Heart left ventricle (tissue), 16 donors: ENCODE results near the gene NINJ2. TPM values are rescaled to one million over a fixed set of nuclear protein-coding genes. Genes with fewer than 3 reads are reported as not detected.
A peak's percentile ranks its signal among the peaks of the same experiment; 100 is the strongest.

ENCODE experiments used
- ATAC-seq, 4 donors: fragments of 200-7000 bp; cut with Tn5 transposase; one replicate each; pipeline ENCODE4 v1.9.1; 2020 to 2022; ENCODE audit warnings: moderate library complexity in 4 of 4, mild to moderate bottlenecking in 3 of 4, moderate number of reproducible peaks in 1 of 4
- DNase-seq, 5 donors: peaks; one replicate each; pipeline ENCODE4 v3.0.0-alpha.2; 2020
- H3K27ac ChIP-seq, 12 donors: fragments of 200-600 bp; sonication (generic) in 4 of 12; one replicate each; pipeline versions ENCODE4 v1.5.0 to v1.8.0; 2016 to 2022; ENCODE audit warnings: mild to moderate bottlenecking in 2 of 12
- H3K27me3 ChIP-seq, 9 donors: fragments of 200-600 bp; sonication (generic) in 2 of 9; one replicate each; pipeline versions ENCODE4 v1.5.1 to v1.8.0; 2016 to 2022; ENCODE audit warnings: mild to moderate bottlenecking in 3 of 9
- H3K36me3 ChIP-seq, 9 donors: fragments of 200-600 bp; sonication (generic) in 2 of 9; one replicate each; pipeline versions ENCODE4 v1.5.0 to v1.8.0; 2018 to 2022; ENCODE audit warnings: mild to moderate bottlenecking in 2 of 9
- H3K4me1 ChIP-seq, 12 donors: fragments of 200-600 bp; sonication (generic) in 4 of 12; one replicate each; pipeline versions ENCODE4 v1.5.0 to v1.8.0; 2016 to 2022; ENCODE audit warnings: mild to moderate bottlenecking in 3 of 12
- H3K4me3 ChIP-seq, 12 donors: fragments of 200-600 bp; sonication (generic) in 4 of 12; one replicate each; pipeline versions ENCODE4 v1.5.0 to v1.8.0; 2017 to 2022; ENCODE audit warnings: mild to moderate bottlenecking in 9 of 12, moderate library complexity in 4 of 12
- H3K9me3 ChIP-seq, 12 donors: fragments of 200-600 bp; sonication (generic) in 4 of 12; one replicate each; pipeline versions ENCODE4 v1.5.0 to v1.8.0; 2016 to 2022; ENCODE audit warnings: mild to moderate bottlenecking in 1 of 12
- POLR2A ChIP-seq, 2 donors: fragments of 450-650 bp; IDR thresholded peaks; one replicate each; pipeline ENCODE4 v1.6.1; 2017; ENCODE audit warnings: antibody characterized with exemption in 2 of 2, mild to moderate bottlenecking in 2 of 2, moderate library complexity in 2 of 2
- WGBS, 4 donors: extraction: QIAGEN DNeasy Blood & Tissue Kit in 2 of 4; methylation state at CpG; one replicate each; pipeline versions ENCODE4 v1.1.5 to v1.1.7; 2013 to 2018; 5-methylcytosine and 5-hydroxymethylcytosine counted together
- intact Hi-C, 10 donors: fragments of 100-400 bp; cut with DNase I; formaldehyde crosslinking; loops; one replicate each; pipeline versions ENCODE4 v1.11.1 to v1.14.2; 2022
- polyA plus RNA-seq, 2 donors: library from polyadenylated mRNA; stranded (reverse); fragments of 200-250 nt; gene quantifications; one replicate each; pipeline ENCODE4 v1.2.3, GENCODE V29; 2013
- total RNA-seq, 9 donors: library from RNA; depleted of rRNA in 2 of 9; stranded (reverse); fragments of >200 nt in 2 of 9; fragmentation: NEBNext Ultra II Directional in 3 of 9; extraction: Animal tissue kit (Norgen Biotek cat#: 25700) in 3 of 9; gene quantifications; one replicate each; pipeline versions ENCODE4 v1.1.0 to v1.2.4, GENCODE V29; 2016 to 2023
- TF ChIP-seq, protein P1 (sequence below), 12 donors: fragments of 200-600 bp; sonication (generic) in 4 of 12; IDR thresholded peaks; one replicate each; pipeline versions ENCODE4 v1.5.0 to v1.8.0; 2018 to 2022; ENCODE audit warnings: antibody characterized with exemption in 12 of 12, mild to moderate bottlenecking in 5 of 12
- donor health status: ischemic (EF 13 %, LVEDD 7.1; RV severe dilation, severe dysfunction).
- donor health status: healthy with polysubstance abuse.
- donor health status: DM: no; HTN: yes; CAD: no.
- donor health status: DM: no; HTN: no; CAD: no.
- donor health status: ischemic (EF 25% LVEDD 6.9; RV normal size, moderate dysfunction).
- donor health status: ischemic (EF 25% LVEDD 5.7; RV mildly dilated, moderate dysfunction).
- donor health status: healthy.
- donor health status: DM: yes; HTN: yes; CAD: no.
- donor health status: ischemic (EF 35%, LVEDD 5.7; RV mildly dilated, moderate dysfunction).
- donor health status: nonischemic (EF 11% LVEDD 7.7; RV severe dilation, severe dysfunction).
- donor health status: DM: yes; HTN: yes; CAD: no.
- donor health status: PGD.
- donor health status: ischemic (EF 29% LVEDD 5.4; RV normal size, mild dysfunction).
- donor health status: nonischemic (EF 23%, LVEDD 6.1; RV moderate dilation, normal function).

Gene NINJ2
- total and polyA plus RNA-seq, 11 donors = 2.8 to 15.0 (median 5.2) TPM

DNA sequence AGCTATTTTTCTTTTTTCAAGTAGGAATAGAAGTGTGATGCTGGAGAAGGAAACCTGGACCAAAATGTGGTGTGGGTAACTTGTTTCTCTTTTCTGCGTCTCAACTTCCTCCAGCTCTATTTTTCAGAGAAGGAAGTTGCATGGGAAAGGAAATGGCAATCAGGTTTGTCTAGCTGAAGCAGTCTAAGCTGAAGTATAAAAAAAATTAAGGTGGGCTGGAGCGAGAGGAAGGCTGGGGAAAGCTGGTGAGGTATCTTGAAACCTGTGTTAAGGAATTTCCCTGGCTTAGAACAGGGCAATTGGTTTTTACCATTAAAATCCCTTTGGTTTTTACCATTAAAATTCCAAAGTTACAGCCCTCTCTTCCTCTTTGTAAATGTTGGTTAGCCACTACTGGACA lies 34.2 kb upstream of the NINJ2 start:
- DNase-seq = no peak
- Histone ChIP-seq H3K4me1 (peaks cover 0 to 9% (median 0%) of the 10 kb centered on the region in 12 donors), H3K9me3 (peaks cover 0 to 24% (median 11%) of the 10 kb centered on the region in 12 donors), H3K36me3 (no peaks in the 10 kb centered on the region), H3K27ac (peak overlapping the region in 3 of 12 donors; percentile 32 to 44 (median 37)), H3K27me3 (no peaks in the 10 kb centered on the region), H3K4me3 (no peak overlapping the region)
- intact Hi-C loops = loop anchor here in 1 of 10 donors (5.0 kb wide), 1 partner anchor 40 kb away; no protein-coding TSS in a partner anchor
- no peak for ATAC-seq
- 63 to 72% (median 68%) methylated on average over 2 of the region's 2 CpGs for WGBS, 4 donors
- TF ChIP-seq, protein P1, sequence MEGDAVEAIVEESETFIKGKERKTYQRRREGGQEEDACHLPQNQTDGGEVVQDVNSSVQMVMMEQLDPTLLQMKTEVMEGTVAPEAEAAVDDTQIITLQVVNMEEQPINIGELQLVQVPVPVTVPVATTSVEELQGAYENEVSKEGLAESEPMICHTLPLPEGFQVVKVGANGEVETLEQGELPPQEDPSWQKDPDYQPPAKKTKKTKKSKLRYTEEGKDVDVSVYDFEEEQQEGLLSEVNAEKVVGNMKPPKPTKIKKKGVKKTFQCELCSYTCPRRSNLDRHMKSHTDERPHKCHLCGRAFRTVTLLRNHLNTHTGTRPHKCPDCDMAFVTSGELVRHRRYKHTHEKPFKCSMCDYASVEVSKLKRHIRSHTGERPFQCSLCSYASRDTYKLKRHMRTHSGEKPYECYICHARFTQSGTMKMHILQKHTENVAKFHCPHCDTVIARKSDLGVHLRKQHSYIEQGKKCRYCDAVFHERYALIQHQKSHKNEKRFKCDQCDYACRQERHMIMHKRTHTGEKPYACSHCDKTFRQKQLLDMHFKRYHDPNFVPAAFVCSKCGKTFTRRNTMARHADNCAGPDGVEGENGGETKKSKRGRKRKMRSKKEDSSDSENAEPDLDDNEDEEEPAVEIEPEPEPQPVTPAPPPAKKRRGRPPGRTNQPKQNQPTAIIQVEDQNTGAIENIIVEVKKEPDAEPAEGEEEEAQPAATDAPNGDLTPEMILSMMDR (IDR thresholded peaks at IDR 0.05) = no peak
- TF ChIP-seq POLR2A (IDR thresholded peaks at IDR 0.05) = no peak

DNA sequence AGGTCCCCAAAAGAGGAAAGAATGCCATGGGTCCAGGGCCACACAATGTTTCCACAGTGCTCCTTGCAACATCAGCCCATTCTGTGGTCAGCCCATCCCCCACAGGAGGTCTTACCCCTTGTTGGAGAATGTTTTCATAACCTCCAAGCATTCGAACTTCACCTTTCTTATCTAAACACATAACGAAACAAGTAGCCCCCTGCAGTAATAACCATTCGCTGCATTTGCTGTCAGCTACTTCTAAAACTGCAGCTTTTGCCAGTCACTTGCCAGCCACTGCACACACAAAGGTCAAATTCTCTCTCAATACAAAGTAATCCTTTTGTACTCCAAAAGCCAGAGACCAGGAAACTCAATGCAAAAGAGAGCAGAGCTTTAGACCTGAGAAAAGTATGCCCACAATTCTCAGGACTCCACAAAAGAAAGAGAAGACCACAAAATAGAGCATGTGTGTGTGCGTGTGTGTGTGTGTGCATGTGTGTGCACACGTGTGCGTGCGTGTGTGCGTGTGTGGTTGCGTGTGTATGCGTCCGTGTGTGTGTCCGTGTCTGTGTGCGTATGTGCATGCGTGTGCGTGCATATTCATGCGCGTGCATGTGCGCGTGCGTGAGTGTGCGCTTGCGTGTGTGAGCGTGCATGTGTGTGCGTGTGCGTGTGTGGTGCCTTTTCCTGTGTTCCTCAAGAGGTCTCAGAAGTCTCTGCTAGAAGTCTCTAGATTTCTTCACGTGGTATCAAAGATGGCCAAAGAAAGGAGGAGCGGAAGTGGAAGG lies 31.7 kb upstream of the NINJ2 start:
- Histone ChIP-seq H3K36me3 (no peaks in the 10 kb centered on the region), H3K27me3 (no peaks in the 10 kb centered on the region), H3K27ac (no peak overlapping the region), H3K4me3 (no peak overlapping the region), H3K9me3 (peaks cover 0 to 24% (median 11%) of the 10 kb centered on the region in 12 donors), H3K4me1 (peaks cover 0 to 9% (median 0%) of the 10 kb centered on the region in 12 donors)
- 91 to 93% (median 92%) methylated on average over 27 of the region's 27 CpGs for WGBS, 4 donors
- ATAC-seq = no peak
- DNase-seq = no peak
- no peak for TF ChIP-seq POLR2A (IDR thresholded peaks at IDR 0.05)
- TF ChIP-seq, protein P1 (IDR thresholded peaks at IDR 0.05) = no peak
- intact Hi-C loops = loop anchor here in 1 of 10 donors (5.0 kb wide), 1 partner anchor 42 kb away; no protein-coding TSS in a partner anchor

DNA sequence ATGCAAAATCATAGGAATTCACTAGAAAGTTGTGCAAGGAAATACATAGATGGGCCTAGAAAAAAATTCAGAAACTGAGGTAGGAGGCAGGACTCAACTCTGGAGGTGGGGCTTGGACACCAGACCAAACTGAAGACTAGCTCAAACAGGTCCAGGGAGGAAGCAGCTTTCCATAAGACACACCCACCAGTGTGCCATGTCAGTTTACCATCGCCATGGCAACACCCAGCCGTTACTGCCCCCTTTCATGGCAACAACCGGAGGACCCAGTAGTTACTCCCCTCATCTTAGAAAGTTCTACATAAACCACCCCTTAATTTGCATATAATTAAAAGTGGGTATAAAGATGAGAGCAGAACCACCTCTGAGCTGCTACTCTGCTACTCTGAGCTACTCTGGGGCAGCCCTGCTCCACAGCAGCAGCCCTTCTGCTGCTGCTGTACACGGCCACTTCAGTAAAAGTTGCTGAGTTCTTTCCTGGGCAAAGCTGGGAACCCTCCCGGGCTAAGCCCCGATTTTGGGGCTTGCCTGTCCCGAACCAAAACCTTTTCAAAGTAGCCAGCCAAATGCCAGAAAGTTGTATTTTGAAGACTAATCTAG lies 30.8 kb upstream of the NINJ2 start:
- H3K9me3 ChIP-seq = peaks cover 0 to 21% (median 11%) of the 10 kb centered on the region in 12 donors
- intact Hi-C loops = no loop called here
- 88 to 96% (median 94%) methylated on average over 7 of the region's 7 CpGs for WGBS, 4 donors
- DNase-seq (no peak), ATAC-seq (no peak)
- H3K4me3 ChIP-seq = no peak overlapping the region
- no peaks in the 10 kb centered on the region for H3K27me3 ChIP-seq
- H3K27ac ChIP-seq = no peak overlapping the region
- no peak for TF ChIP-seq POLR2A (IDR thresholded peaks at IDR 0.05)
- TF ChIP-seq, protein P1 (IDR thresholded peaks at IDR 0.05) = no peak
- peaks cover 0 to 9% (median 0%) of the 10 kb centered on the region in 12 donors for H3K4me1 ChIP-seq
- H3K36me3 ChIP-seq = no peaks in the 10 kb centered on the region

DNA sequence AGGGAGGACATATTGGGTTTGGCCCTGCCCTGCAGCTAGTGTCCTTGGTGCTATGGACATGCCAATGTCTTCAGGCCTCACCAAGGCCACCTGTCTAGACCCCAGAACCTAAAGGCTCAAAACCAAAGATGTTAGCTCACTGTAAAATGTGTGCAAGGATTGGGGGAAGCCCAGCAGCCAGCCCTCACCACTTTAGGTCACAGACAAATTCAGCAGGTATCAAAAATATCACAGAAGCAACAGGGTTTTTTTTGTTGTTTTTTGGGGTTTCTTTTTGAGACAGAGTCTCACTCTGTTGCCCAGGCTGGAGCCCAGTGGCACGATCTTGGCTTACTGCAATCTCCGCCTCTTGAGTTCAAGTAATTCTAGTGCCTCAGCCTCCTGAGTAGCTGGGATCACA lies 29.0 kb upstream of the NINJ2 start:
- H3K27ac ChIP-seq = no peak overlapping the region
- no peak for ATAC-seq

More for the DNA sequence above, 29.0 kb upstream of the NINJ2 start:
- DNase-seq = no peak
- Histone ChIP-seq H3K27me3 (no peaks in the 10 kb centered on the region), H3K4me1 (peaks cover 0 to 6% (median 0%) of the 10 kb centered on the region in 12 donors), H3K36me3 (no peaks in the 10 kb centered on the region), H3K4me3 (no peak overlapping the region), H3K9me3 (peaks cover 0 to 3% (median 0%) of the 10 kb centered on the region in 12 donors)
- WGBS, 4 donors = 69 to 100% (median 95%) methylated on average over 2 of the region's 2 CpGs
- intact Hi-C loops = no loop called here
- TF ChIP-seq, protein P1 (IDR thresholded peaks at IDR 0.05) = no peak
- no peak for TF ChIP-seq POLR2A (IDR thresholded peaks at IDR 0.05)
